DMS53 treated with DMSO at 0.1 percent for 48 hours (cell line): ENCODE measurements around the gene ARHGAP10.
"Not testable (repeated sequence)": the region's sequence is repeated elsewhere in the genome, so short reads cannot be mapped to it uniquely, and the experiment has no call there.

Experiments used
- DNase-seq: peaks from one replicate; lab custom pipeline; 2025; ENCODE audit not compliant: unreplicated experiment; lab: John Stamatoyannopoulos, UW

ARHGAP10 gene

DNA sequence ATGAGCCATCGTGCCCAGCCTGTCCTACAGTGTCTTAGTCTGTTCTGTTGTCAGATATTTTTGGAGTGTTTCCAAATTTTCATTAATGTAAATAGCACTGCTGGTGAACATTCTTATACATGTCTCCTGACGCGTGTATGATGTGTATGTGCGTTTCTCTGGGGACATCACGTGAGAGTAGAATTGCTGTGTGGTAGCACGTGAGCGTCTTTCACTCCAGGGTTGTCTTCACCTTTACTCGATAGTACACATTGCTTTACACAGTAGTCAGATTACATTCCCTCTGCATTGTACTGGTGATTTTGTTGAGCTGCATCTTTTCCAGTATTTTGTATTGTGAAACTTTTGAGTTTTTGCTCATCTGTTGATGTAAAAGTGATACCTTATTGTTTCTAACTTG, 60.0 kb downstream of the ARHGAP10 start:
- DNase-seq: no peak

GRCh38 chr4:147793569-147794313, 61.9 kb downstream of the ARHGAP10 start:
- no peak for DNase-seq

- DNase-seq: no peak
Measured at GRCh38 chr4:147794314-147794680, 62.4 kb downstream of the ARHGAP10 start.

GRCh38 chr4:147794787-147795413, 63.0 kb downstream of the ARHGAP10 start:
- DNase-seq: no peak

DNA sequence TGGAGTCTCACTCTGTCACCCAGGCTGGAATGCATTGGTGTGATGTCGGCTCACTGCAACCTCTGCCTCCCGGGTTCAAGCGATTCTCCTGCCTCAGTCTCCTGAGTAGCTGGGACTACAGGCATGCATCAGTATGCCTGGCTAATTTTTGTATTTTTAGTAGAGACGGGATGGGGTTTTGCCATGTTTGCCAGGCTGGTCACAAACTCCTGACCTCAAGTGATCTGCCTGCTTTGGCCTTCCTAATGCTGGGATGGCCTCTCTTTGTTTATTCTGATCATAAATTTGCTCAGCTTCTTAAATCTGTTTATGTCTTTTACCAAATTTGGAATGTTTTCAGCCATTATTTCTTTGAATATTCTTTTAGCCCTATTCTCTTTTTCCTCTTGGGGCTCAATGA, 67.2 kb downstream of the ARHGAP10 start:
- DNase-seq: not testable (repeated sequence)

GRCh38 chr4:147799986-147800555, 68.2 kb downstream of the ARHGAP10 start:
- DNase-seq: no peak

DNA sequence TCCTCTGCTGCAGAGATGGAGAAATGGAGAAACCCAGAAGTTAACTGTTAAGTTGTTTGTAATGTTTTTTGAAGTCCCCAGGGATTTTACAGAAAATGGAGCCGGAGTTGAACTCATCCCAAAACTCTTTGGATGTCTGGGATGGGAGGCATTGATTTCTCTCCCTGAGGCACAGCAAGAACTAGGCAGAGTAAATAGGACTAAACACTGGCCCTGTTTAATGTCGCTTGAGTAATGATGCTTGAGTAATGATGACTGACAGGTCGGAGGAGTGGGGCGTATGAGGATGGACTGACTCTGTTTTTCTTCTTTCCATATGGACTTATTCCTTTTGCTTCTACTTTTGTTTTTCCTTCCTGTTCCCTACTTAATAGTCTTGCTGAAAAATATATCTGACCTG, 69.9 kb downstream of the ARHGAP10 start:
- no peak for DNase-seq

DNA sequence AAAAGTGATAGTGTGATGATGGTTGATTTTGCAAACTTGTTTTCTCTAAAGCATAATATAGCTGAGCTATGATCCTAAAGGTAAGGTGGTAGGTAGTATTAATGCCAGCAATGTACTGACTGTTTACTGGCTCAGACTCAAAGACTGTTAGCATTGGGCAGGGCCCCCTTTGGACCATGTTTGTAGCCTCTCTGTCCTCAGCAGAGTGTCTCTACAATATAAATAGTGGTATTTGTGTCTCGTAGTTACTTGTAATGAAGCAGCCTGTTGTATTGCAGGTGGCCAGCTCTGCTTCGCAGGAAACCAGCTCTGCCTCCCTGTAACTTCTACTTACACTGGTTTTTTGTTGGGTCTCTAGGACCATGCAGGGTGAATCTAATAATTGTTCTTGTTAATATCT, 70.5 kb downstream of the ARHGAP10 start:
- DNase-seq: no peak

DNA sequence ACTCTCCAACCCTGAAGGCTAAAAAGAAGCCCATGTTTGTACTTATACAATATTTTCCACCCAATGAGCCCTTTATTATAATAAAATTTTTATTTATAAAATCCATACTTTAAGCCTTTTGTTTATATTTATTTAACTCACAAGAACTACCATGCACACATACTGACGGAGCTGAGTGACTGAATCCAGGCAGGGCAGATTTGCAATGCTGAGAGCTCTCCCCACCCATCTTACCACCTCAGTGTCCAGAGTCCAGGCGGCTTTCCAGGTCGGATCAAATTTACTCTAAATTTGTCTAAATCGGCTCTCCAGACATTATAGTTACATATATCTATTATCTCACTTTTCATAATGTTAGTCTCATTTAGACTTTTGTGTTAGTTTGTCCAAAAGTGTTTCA, 74.1 kb downstream of the ARHGAP10 start:
- DNase-seq: no peak

GRCh38 chr4:147808447-147808846, 76.6 kb downstream of the ARHGAP10 start:
- DNase-seq: no peak

- no peak for DNase-seq
Measured at GRCh38 chr4:147809211-147809610, 77.3 kb downstream of the ARHGAP10 start.

DNA sequence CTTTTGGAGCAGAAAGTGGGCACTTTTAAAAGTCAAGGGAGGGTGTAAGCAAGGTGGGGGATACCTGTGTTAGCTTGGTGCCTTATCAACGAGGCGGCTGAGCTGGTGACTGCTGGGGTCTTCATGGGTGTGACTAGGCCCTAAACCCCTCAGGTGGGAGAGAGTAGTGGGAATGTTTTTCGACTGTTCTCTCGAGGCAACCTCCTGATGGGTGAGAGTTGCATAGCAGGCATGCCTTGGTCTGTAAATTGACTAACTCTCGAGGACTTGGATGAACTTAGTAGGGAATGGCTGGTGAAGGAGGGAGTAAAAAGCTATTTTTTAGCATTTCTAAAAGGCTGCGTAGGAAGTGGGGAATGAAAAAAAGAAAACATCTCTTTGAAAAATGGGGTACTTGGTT, 80.0 kb downstream of the ARHGAP10 start:
- DNase-seq: no peak

- no peak for DNase-seq
Measured at GRCh38 chr4:147813109-147813773, 81.4 kb downstream of the ARHGAP10 start.

DNA sequence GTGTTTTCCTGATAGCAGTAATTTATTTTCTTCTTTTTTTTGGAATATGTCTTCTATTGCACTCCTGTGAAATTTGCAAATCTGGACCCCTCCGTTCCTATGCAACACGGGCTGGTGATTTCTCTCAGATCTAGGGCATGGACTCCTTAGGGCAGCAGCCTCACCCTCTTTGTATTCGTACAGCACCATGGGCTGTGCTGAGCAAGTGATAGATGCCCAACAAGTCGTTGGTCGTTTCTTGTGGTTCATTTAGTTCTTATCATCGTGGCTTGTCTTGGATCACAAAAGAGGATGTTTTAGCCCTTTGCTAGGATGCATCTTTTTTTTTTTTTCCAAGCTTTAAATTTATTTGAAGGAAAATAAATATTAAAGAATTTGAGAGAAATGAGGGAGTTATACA, 82.1 kb downstream of the ARHGAP10 start:
- no peak for DNase-seq

GRCh38 chr4:147814376-147814775, 82.5 kb downstream of the ARHGAP10 start:
- peak; percentile 4 for DNase-seq

- DNase-seq: no peak
Measured at GRCh38 chr4:147815741-147816140, 83.9 kb downstream of the ARHGAP10 start.

GRCh38 chr4:147816382-147817254, 84.7 kb downstream of the ARHGAP10 start:
- DNase-seq: no peak

GRCh38 chr4:147820975-147821374, 89.1 kb downstream of the ARHGAP10 start:
- DNase-seq: no peak

DNA sequence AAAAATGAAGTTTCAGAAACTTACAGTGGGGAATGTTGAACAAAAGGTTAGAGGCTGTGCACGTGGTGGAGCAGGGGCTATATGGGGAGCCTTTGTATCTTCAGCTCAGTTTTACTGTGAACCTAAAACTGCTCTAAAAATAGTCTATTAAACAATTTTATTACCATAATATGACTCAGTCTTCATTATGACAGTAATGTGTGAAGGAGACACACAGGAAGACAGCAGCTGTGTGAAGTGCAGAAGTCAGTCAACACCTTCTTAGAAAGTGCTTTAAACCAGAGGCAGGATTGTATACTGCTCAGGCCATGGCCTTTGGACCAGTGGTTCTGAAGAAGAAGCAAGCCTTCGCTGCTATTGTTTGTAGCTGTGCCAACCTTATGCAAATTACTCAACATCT, 89.7 kb downstream of the ARHGAP10 start:
- DNase-seq: no peak

DNA sequence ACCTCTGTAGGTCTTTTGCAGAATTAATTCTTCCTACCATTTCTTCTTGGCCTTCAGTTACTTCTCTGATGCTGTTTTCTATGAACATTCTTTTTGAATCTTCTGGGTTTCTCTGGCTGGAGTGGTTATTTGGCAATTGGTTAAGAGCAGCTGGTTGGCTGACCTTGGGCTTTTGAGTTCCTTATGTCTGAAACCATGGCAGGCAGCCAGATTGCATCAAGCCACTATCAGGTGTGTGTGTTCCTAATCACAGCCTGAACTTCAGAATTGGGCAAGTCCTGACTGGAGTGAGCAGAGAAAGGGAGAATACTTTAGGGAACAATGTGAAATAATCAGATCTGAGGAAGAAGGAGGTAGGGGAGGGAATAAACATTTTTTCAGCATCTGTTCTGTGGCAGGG, 90.2 kb downstream of the ARHGAP10 start:
- DNase-seq: no peak

DNA sequence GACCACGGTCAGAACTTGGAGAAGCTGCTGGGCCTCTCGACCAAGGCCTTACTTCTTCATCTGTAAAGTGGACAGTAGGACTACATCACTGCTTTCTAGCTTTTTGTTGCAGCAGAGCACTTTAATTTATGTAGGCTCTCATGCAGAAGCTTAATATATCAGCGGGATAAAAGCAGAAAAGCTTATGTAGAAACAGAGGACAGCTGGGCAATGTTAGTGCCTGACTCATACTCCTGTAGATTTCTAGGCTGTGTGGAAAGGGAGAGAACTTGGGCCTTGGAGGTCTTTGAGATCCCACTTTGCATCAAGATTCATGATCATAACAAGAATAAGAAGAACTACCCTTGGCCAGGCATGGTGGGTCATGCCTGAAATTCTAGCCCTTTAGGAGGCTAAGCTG, 91.2 kb downstream of the ARHGAP10 start:
- DNase-seq: no peak
